Gastrocnemius medialis (tissue), 4 donors: ENCODE results near the gene CFAP46.

Experiments
- CTCF ChIP-seq, 5 experiments: fragments of 450-650 bp in 3 of 5; fragments of 200-600 bp in 2 of 5; sonication (generic) in 2 of 5; IDR thresholded peaks in 4 of 5; conservative IDR thresholded peaks in 1 of 5; 1 replicate in 4 of 5; 2 replicates in 1 of 5; pipeline ENCODE4 v1.5.1; 2016 to 2019; ENCODE audit warnings: antibody characterized with exemption in 5 of 5, mild to moderate bottlenecking in 3 of 5, moderate library complexity in 3 of 5
- POLR2A ChIP-seq, 2 donors: fragments of 450-650 bp; IDR thresholded peaks; one replicate each; pipeline ENCODE4 v1.6.1; 2017; ENCODE audit warnings: antibody characterized with exemption in 2 of 2, mild to moderate bottlenecking in 2 of 2, moderate library complexity in 2 of 2

- TF ChIP-seq CTCF (IDR thresholded peaks at IDR 0.05 in 4 of 5, conservative IDR thresholded peaks at IDR 0.05 in 1 of 5) (no peak), POLR2A (IDR thresholded peaks at IDR 0.05) (no peak)
These were observed 45.6 kb upstream of the CFAP46 start for GRCh38 chr10:132987671-132988571.
